CD4-positive, alpha-beta memory T cell (primary cell): Measurements from ENCODE around the gene TMCC3. TPM values are rescaled to one million over a fixed set of nuclear protein-coding genes. Genes with fewer than 3 reads are reported as not detected.

ENCODE experiments used
- CTCF ChIA-PET: fragments of 350-600 bp; sonication (Branson Sonifier 250); formaldehyde crosslinking; loops from one replicate; lab custom pipeline; 2021; ENCODE audit warnings: inconsistent platforms; ENCODE audit not compliant: partially characterized antibody; lab: Charles Lee
- POLR2A ChIA-PET: fragments of 350-600 bp; sonication (Branson Sonifier 250); formaldehyde crosslinking; loops from one replicate; lab custom pipeline; 2021; ENCODE audit not compliant: partially characterized antibody; lab: Charles Lee
- DNase-seq, 5 donors: peaks; one replicate each; pipeline versions ENCODE4 v3.0.0 to v3.0.0-alpha.2; 2020 to 2022; ENCODE audit warnings: mixed read lengths in 1 of 5
- H3K27ac ChIP-seq: one replicate; pipeline ENCODE4 v1.7.0; 2013; ENCODE audit warnings: low read depth, low read length
- H3K27me3 ChIP-seq: 2 replicates; pipeline ENCODE4 v1.7.0; 2013; ENCODE audit warnings: mild to moderate bottlenecking, low read length, moderate library complexity; ENCODE audit not compliant: insufficient read depth
- H3K36me3 ChIP-seq: 2 replicates; pipeline ENCODE4 v1.7.0; 2013; ENCODE audit warnings: mild to moderate bottlenecking, low read length, moderate library complexity; ENCODE audit not compliant: insufficient read depth
- H3K4me1 ChIP-seq: 2 replicates; pipeline ENCODE4 v1.7.0; 2013; ENCODE audit warnings: mild to moderate bottlenecking, low read length, moderate library complexity; ENCODE audit not compliant: insufficient read depth
- H3K4me3 ChIP-seq, 2 donors: one replicate each; pipeline ENCODE4 v1.7.0; 2013; ENCODE audit warnings: low read length in 2 of 2, mild to moderate bottlenecking in 1 of 2
- H3K9me3 ChIP-seq, 2 donors: one replicate each; pipeline ENCODE4 v1.7.0; 2013; ENCODE audit warnings: low read length in 2 of 2, control low read depth in 1 of 2; ENCODE audit not compliant: control insufficient read depth in 1 of 2
- H3K27ac Mint-ChIP-seq, 7 donors: one replicate each; pipeline ENCODE4 v1.8.0; 2020 to 2021; ENCODE audit warnings: mixed read lengths in 7 of 7, mild to moderate bottlenecking in 6 of 7, inconsistent platforms in 3 of 7, moderate library complexity in 3 of 7
- H3K27me3 Mint-ChIP-seq, 2 donors: one replicate each; pipeline ENCODE4 v1.8.0; 2020 to 2021; ENCODE audit warnings: mixed read lengths in 2 of 2
- H3K36me3 Mint-ChIP-seq, 2 donors: one replicate each; pipeline ENCODE4 v1.8.0; 2020 to 2021; ENCODE audit warnings: mixed read lengths in 2 of 2, inconsistent platforms in 1 of 2, mild to moderate bottlenecking in 1 of 2
- H3K4me1 Mint-ChIP-seq, 4 donors: one replicate each; pipeline ENCODE4 v1.8.0; 2020 to 2021; ENCODE audit warnings: mixed read lengths in 4 of 4, mild to moderate bottlenecking in 1 of 4
- H3K4me3 Mint-ChIP-seq, 8 donors: one replicate each; pipeline ENCODE4 v1.8.0; 2020 to 2021; ENCODE audit warnings: mixed read lengths in 8 of 8, mild to moderate bottlenecking in 7 of 8, moderate library complexity in 6 of 8, inconsistent platforms in 3 of 8
- H3K9me3 Mint-ChIP-seq, 8 donors: one replicate each; pipeline ENCODE4 v1.8.0; 2020 to 2021; ENCODE audit warnings: mixed read lengths in 8 of 8, mild to moderate bottlenecking in 5 of 8, inconsistent platforms in 3 of 8, moderate library complexity in 1 of 8
- intact Hi-C: fragments of 100-400 bp; cut with micrococcal nuclease; formaldehyde crosslinking; loops from one replicate; pipeline ENCODE4 v1.15.1; 2023
- polyA plus RNA-seq, 2 donors: library from polyadenylated mRNA; unstranded; fragments of 300-500 nt; fragmentation: Illumina TruSeq; gene quantifications; one replicate each; pipeline ENCODE4 v1.2.3, GENCODE V29; 2021
- total RNA-seq, 2 experiments: library from RNA; stranded (reverse); gene quantifications; one replicate each; pipeline ENCODE4 v1.2.3, GENCODE V29; 2021

Gene TMCC3
- total and polyA plus RNA-seq, 4 experiments from 2014 or later = 0.14 to 0.91 (median 0.30) TPM

- Mint-ChIP-seq H3K36me3 (no peaks in the 10 kb centered on the region), H3K27ac (no peak overlapping the region), H3K9me3 (no peaks in the 10 kb centered on the region), H3K27me3 (peaks cover 11% of the 10 kb centered on the region in 2 donors), H3K4me3 (no peak overlapping the region), H3K4me1 (no peaks in the 10 kb centered on the region)
- Histone ChIP-seq H3K27me3 (no peaks in the 10 kb centered on the region), H3K9me3 (no peaks in the 10 kb centered on the region), H3K4me1 (no peaks in the 10 kb centered on the region), H3K36me3 (no peaks in the 10 kb centered on the region), H3K4me3 (no peak overlapping the region), H3K27ac (no peak overlapping the region)
- ChIA-PET CTCF (no interaction called here), POLR2A (no interaction called here)
- intact Hi-C loops = no loop called here
- no peak for DNase-seq
Measured at GRCh38 chr12:94659346-94659930, 9.1 kb upstream of the TMCC3 start.

DNA sequence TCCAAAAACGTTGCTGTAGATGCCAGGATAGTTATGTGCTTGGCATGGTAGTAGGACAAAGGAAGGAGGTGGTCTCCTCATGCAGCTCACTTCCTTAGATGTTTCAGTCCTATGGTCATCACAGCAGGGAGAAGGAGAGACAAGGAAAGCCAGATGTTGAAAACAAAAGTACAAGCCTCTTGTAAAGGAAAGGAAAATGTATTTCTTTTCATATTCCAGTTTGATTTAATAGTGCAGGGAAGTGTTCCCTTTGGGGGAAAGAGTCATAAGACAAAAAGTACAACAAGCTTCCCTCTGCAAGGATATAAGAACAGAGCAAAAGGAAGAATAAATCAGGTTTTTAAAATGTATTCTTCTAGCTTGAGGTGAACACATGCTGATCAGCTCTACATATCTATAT lies 8.6 kb upstream of the TMCC3 start:
- Mint-ChIP-seq H3K4me1 (no peaks in the 10 kb centered on the region), H3K36me3 (no peaks in the 10 kb centered on the region), H3K9me3 (no peaks in the 10 kb centered on the region), H3K27me3 (peaks cover 11% of the 10 kb centered on the region in 2 donors), H3K27ac (no peak overlapping the region), H3K4me3 (no peak overlapping the region)
- no peak for DNase-seq
- intact Hi-C loops = no loop called here
- Histone ChIP-seq H3K4me1 (no peaks in the 10 kb centered on the region), H3K36me3 (no peaks in the 10 kb centered on the region), H3K9me3 (no peaks in the 10 kb centered on the region), H3K27me3 (no peaks in the 10 kb centered on the region), H3K27ac (no peak overlapping the region), H3K4me3 (no peak overlapping the region)
- CTCF ChIA-PET = no interaction called here
- POLR2A ChIA-PET = no interaction called here

GRCh38 chr12:94656556-94656955 lies 6.2 kb upstream of the TMCC3 start:
- Mint-ChIP-seq H3K27ac (peak overlapping the region in 1 of 7 donors; percentile 54), H3K4me1 (no peaks in the 10 kb centered on the region), H3K36me3 (no peaks in the 10 kb centered on the region), H3K9me3 (no peaks in the 10 kb centered on the region), H3K27me3 (peaks cover 16 to 21% of the 10 kb centered on the region in 2 donors), H3K4me3 (no peak overlapping the region)
- intact Hi-C loops = no loop called here
- H3K9me3 ChIP-seq = no peaks in the 10 kb centered on the region
- no peaks in the 10 kb centered on the region for H3K36me3 ChIP-seq
- no peak overlapping the region for H3K4me3 ChIP-seq
- H3K27me3 ChIP-seq = peaks cover 4% of the 10 kb centered on the region
- ChIA-PET CTCF (no interaction called here), POLR2A (no interaction called here)
- no peak overlapping the region for H3K27ac ChIP-seq
- no peaks in the 10 kb centered on the region for H3K4me1 ChIP-seq
- no peak for DNase-seq

DNA sequence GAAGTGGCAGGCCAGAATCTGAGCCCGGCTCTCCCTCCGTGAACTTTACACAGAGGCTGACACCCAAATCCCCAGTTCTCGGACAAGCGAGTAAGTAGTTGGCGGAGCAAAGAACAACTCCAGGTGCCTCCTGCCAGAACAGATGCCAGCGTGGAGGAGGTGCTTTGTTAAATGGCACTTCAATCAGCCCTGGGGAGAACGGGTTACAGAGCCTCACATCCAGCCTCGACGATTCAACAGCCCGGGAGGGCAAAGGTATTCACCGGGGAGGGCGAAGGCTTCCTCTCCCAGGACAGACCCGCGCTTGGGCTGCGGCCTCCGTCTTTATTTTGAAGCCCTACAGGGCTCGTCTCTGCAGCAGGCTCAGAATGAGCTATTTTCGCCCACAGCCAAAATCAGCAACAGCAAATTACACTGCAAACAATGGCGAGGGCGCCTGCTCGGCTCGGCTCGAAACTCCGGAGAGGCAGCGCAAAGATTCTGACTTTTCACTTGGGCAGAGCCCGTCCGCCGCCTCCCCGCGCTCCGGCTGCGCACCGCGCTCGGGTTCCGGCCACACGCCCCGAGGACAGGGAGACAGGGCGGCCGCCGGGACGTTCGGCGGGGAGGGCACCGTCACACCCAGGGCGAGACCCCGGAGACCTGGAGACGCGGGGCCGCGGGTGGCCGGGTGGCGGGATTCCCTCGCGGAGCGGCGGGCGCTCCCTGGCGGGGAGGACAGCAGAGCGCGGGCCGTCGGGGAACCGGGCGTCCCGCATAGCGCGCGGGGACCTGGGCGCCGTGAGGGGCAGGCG lies 811 bp downstream of the TMCC3 start:
- DNase-seq = peak in 4 of 5 donors; percentile 21 to 36 (median 30)
- Mint-ChIP-seq H3K4me3 (peak overlapping the region; percentile 60 to 86 (median 80)), H3K27me3 (peaks cover 34 to 46% of the 10 kb centered on the region in 2 donors), H3K36me3 (peaks cover 0 to 5% of the 10 kb centered on the region in 2 donors), H3K4me1 (peaks cover 4 to 30% (median 13%) of the 10 kb centered on the region in 4 donors), H3K27ac (peak overlapping the region in 1 of 7 donors; percentile 63), H3K9me3 (no peaks in the 10 kb centered on the region)
- Histone ChIP-seq H3K4me1 (no peaks in the 10 kb centered on the region), H3K36me3 (no peaks in the 10 kb centered on the region), H3K4me3 (peak overlapping the region in 1 of 2 donors; percentile 16), H3K9me3 (no peaks in the 10 kb centered on the region), H3K27ac (no peak overlapping the region), H3K27me3 (peaks cover 13% of the 10 kb centered on the region)
- intact Hi-C loops = loop anchor here (1.0 to 10.0 kb wide), 2 partner anchors 46 to 505 kb away; partner anchors contain the start of gene PLXNC1
- ChIA-PET CTCF (no interaction called here), POLR2A (no interaction called here)

DNA sequence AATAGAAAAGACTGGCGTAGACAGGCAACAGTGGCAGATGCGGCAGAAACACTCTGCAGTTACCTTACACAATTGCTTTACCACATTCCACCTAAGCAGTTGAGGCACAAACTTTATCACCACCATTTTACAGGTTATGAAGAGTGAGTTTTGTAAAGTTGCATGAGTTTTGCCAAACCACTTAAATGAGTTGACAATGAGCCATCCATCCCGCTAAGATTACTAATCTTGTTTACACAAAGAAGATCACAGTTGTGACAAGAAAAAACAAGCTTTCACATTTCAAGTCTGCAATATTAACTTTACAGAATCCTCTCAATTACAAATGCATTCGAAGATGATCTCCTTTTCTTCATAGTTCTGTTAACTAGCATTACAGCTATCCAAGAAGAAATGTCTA lies 1.8 kb downstream of the TMCC3 start:
- intact Hi-C loops = loop anchor here (10.0 kb wide), 1 partner anchor 504 kb away; the partner anchor contains the start of gene PLXNC1
- DNase-seq = no peak
- peaks cover 12 to 40% (median 20%) of the 10 kb centered on the region in 4 donors for H3K4me1 Mint-ChIP-seq
- no peaks in the 10 kb centered on the region for H3K9me3 ChIP-seq
- peaks cover 34 to 49% of the 10 kb centered on the region in 2 donors for H3K27me3 Mint-ChIP-seq
- H3K4me3 ChIP-seq = no peak overlapping the region
- H3K4me1 ChIP-seq = peaks cover 3% of the 10 kb centered on the region
- POLR2A ChIA-PET = no interaction called here
- H3K4me3 Mint-ChIP-seq = peak overlapping the region in 7 of 8 donors; percentile 42 to 86 (median 79)
- peaks cover 0 to 5% of the 10 kb centered on the region in 2 donors for H3K36me3 Mint-ChIP-seq
- H3K27ac Mint-ChIP-seq = no peak overlapping the region
- no peaks in the 10 kb centered on the region for H3K36me3 ChIP-seq
- peaks cover 13% of the 10 kb centered on the region for H3K27me3 ChIP-seq
- CTCF ChIA-PET = no interaction called here
- H3K27ac ChIP-seq = no peak overlapping the region
- H3K9me3 Mint-ChIP-seq = no peaks in the 10 kb centered on the region

- Histone ChIP-seq H3K36me3 (no peaks in the 10 kb centered on the region), H3K4me3 (no peak overlapping the region), H3K27ac (no peak overlapping the region), H3K9me3 (no peaks in the 10 kb centered on the region), H3K27me3 (peaks cover 1% of the 10 kb centered on the region), H3K4me1 (peaks cover 11% of the 10 kb centered on the region)
- peaks cover 13 to 53% (median 20%) of the 10 kb centered on the region in 4 donors for H3K4me1 Mint-ChIP-seq
- intact Hi-C loops = loop anchor here (10.0 kb wide), 1 partner anchor 500 kb away; the partner anchor contains the start of gene PLXNC1
- peak overlapping the region; percentile 19 to 74 (median 50) for H3K27ac Mint-ChIP-seq
- no peak for DNase-seq
- H3K36me3 Mint-ChIP-seq = peaks cover 0 to 5% of the 10 kb centered on the region in 2 donors
- H3K9me3 Mint-ChIP-seq = no peaks in the 10 kb centered on the region
- ChIA-PET CTCF (no interaction called here), POLR2A (no interaction called here)
- peak overlapping the region in 7 of 8 donors; percentile 1 to 69 (median 55) for H3K4me3 Mint-ChIP-seq
- H3K27me3 Mint-ChIP-seq = peaks cover 24 to 28% of the 10 kb centered on the region in 2 donors
Measured at GRCh38 chr12:94644141-94644979, 6.0 kb downstream of the TMCC3 start.
